Measurements from ENCODE around the gene FSTL4.

DNA sequence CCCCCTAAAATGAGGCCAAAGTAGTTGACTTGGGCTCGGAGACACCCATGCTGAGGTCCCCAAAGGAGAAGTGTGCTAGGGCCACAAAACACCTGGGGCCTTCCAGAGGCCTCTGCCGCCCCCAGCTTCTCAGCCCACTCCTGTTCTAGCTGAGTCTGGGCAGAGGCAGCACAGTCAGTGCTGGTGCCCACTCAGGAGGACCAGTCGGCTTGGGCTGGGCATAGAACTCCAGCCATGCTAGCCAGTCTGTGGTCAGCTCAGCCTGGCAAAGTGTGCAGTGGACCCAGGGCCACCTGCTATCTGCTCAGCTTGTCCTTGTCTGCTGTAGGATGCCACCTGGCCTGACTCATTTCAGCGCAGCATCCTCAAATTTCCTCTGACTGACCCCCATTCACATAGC lies 254.6 kb downstream of the FSTL4 start:
- TF ChIP-seq CTCF (IDR thresholded peaks at IDR 0.05; ENCODE audit: borderline replicate concordance, extremely low read depth, low read length, poor library complexity, severe bottlenecking) = no peak
- no peak for TF ChIP-seq EZH2 (IDR thresholded peaks at IDR 0.05; ENCODE audit: borderline replicate concordance, low read depth, low read length, severe bottlenecking)
